8988T (cell line): ENCODE results near the gene ADARB2.
"Not testable (repeated sequence)": the region's sequence is repeated elsewhere in the genome, so short reads cannot be mapped to it uniquely, and the experiment has no call there.

Source experiments
- DNase-seq: peaks from one replicate; pipeline ENCODE4 v3.0.0; 2011

The ADARB2 gene

DNA sequence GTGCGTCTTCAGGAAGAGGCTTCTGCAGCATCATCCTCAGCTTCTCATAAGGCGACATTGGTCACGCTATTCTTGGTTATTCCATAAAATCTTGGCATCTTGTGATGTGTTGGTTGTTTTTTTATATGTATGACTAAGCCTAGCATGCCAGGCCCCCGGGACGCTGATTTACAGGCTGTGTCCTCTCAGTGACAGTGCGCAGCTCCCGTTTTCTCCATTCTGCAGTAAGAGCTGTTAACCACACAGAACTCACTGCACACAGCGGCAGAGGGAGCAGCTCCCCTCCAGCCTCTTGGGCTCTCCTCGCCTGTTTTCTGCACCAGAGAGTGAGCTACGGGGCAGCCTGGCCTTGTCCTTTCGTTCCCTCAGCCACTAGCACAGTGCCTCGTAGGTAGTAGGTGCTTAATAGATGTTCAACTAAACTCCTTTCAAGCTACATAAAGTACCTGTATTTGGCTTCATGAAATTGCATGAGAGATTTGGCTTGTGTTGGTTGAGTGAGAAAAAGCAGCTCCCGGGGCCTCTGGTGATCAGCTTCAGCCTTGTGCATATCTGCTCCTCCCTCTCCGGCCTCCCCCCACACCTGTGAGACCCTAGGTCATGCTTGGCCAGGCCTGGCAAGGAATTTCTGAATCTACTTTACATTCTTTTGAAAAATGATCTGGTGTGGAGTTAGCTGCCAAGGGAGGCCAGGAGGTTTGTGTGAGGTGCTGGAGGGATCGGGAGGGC is 564.9 kb downstream of the ADARB2 start:
- no peak for DNase-seq

DNA sequence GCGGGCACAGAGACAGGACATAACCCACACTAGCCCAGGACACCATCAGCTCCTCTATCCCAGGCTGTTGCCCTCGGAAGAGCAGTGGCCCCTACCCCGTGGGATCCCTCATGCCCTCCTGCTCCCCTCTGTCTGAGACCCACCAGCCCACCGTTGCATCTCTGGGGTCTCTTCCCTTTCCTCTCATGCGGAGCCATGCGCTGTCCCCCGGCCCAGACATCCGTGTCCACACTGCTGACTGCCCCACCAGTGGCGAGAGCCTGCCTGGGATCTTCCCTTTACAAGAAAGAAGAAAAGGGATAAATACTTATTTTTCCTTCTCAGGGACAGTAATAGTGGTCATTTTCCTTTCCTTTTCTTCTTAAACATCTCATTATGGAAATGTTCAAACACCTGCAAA is 565.7 kb downstream of the ADARB2 start:
- DNase-seq, result no peak

DNA sequence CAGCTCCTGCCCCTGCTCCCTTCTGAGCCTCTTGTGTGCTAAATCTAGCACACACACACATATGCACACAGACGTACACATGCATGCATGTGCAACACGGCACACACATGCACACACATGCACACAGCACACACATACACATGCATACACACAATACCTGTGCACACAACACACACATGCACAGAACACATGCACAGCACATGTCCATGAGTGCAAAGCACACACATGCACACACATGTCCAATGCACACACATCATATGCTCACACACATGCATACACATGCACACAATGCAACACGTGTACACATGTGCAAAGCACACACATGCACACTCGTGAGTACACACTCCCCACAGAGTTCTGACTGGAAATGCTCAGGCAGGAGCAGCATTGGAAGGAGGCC is 566.1 kb downstream of the ADARB2 start:
- DNase-seq, result no peak

DNA sequence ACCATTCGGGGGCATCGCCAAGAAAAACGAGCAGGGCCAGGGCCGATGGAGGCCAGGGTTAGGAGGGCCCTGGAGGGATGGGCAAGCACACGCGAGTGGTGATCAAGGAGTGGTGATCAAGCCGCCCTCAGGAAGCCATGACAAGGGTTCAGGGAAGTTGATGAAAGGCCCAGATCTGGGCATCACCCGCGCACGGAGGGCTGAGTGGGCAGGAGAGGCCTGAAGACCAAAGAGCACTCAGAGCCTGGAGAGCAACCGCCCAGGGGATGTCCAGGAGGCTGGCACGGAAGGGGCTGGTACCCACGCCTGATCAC is 566.5 kb downstream of the ADARB2 start:
- no peak for DNase-seq

DNA sequence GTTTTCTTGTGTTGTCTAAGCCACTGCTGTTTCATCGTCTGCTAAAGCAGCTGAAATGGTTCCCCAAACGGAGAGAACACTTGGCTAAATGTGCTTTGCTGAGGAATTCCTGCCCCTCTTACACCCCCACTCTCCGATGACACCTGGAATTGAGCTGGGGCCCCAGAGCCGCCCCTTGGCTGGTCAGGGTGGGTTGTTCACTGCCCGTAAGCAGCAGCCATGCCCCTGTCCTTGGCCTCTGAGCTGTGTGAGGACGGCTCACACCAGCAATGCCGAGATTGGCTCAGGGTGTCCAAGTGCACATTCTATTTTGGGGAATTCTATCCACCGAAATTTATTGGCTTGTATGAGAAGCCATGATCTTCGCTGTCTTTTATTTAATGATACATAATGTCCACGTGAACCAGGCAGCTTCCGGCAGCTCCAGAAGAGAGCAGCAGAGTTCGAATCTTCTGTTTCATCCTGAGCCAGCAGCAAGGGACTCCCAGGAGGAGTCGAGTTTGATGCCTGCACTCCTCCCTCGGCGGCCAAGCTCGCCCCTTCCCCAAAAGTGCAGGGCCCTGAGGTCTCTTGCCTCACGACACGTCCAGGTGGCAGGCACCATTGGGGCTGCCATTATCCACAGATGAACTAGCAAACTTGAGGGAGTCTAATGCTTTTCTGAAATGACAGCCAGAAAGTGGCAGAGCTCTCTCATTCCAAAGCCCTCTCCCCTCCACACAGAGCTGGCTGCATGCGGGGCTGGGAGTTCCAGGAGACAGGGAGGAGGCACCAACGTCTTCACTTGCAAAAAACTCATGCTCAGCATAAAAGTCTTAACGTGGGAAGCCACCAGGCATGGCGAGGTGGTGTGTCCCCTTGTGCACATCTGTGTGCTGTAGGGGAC is 567.1 kb downstream of the ADARB2 start:
- DNase-seq, result no peak

DNA sequence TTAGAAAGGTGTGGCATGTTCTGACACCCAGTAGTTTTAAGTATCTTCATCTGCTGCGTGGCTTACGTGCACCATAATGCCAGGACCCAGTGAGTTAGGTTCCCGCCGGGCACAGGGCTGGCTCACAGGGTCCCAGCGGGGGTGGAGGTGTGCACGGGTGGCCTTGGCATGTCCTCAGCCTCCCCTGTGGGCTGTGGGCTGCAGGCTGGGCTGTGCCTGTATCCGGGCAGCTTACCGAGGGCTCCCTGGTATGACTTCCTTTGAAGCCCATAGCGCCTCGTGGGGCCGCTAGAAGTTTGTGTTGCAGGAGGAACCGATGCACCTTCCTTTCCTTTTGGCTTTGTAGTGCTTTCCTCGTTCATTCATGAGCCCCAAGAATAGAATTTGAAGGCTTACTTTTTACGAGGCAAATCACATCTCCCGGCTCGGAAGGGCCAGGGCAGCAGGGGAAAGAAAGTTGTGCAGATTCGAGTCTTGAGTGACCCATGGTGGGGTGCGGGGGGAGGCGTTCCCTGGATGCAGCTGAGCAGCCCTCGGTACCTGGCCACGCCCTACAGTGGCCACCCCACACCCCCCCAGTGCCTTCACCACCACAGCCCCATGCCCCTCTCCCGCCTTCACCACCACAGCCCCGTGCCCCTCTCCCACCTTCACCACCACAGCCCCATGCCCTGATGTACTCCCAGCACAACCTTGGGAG is 568.0 kb downstream of the ADARB2 start:
- no peak for DNase-seq

DNA sequence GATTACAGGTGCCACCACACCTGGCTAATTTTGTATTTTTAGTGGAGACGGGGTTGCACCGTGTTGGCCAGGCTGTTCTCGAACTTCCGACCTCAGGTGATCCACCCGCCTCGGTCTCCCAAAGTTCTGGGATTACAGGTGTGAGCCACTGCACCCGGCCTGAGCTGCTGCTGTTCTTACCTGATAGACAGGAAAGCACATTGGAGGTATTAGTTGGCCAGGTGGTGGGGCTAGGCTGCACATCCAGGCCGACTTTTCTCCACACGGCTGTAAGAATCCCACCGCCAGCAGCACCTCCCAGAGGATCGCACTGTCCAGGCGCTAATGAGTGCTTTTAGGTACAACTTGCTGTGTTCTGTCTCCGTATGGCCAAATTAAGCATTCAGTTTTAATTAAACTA is 568.6 kb downstream of the ADARB2 start:
- no peak for DNase-seq

DNA sequence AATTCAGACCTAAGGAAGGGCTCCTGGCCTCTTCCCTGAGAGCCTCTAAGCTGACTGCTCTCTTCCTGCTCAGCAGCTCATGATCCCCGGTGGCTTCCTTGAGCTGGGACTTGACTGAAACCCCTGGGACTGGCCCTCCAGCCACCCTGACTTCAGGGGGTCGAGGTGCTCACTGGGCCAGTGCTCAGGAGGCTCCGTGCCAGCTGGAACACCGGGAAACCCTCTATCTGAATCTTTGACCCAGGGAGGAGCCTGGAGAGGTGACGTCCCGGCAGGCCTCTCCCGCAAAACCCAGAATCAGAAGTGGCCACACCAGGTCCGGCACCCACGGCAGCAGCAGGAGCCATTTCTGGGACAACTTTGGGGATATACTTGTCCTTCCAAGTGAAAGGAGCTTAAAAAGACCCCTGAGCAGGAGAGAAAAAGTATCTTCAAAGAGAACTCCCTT is 570.5 kb downstream of the ADARB2 start:
- no peak for DNase-seq

DNA sequence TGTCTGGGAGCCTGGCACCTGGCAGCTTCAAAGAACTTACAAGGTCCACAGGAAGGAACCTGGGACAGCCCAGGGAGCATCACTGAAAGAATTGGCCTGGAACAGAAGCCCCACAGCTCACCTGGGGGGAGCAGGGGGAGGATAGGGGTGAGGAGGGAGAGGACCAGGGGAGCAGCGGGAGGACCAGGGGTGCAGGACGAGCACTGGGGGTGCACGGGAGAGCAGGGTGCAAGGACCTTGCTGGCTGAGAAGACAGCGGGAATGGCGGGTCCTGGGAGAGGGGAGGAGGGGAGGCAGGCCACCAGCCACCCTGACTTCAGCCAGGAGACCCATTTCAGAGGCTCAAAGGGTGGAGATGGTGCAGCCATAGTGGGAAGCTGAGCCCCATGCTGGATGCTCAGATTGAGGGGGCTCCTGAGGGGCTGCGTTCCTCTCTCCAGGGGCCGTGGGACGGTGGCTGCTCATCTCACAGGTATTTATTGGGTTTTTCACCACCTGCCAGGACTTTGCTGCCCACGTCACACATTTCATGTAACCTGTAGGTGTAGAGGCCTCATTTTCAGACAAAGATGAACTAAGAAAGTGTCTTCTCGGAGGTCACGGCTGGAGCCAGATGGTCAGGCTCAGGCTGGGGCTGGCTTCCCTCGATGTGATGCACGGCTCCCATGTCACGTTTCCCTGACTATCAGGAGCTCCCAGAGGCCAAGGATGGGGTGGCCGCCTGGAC is 571.1 kb downstream of the ADARB2 start:
- no peak for DNase-seq

DNA sequence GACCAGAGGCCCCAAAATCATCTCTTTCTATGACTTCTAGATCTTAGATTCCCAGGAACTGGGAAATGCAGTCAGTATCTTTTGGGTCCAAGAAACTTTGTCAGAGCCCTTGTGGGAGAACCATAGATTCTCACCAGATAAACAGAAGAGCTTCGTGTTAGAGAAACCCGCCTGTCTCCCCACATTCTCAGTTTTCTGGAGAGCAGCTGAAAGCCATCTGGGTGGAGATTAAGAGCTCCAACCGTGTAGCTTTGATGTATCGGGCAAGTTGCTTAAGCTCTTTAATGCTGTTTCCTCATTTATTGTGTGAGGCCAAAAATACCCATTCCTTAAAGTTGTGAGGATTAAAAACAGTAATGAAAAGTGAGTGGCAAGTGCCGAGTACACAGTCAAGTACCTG is 573.5 kb downstream of the ADARB2 start:
- no peak for DNase-seq

DNA sequence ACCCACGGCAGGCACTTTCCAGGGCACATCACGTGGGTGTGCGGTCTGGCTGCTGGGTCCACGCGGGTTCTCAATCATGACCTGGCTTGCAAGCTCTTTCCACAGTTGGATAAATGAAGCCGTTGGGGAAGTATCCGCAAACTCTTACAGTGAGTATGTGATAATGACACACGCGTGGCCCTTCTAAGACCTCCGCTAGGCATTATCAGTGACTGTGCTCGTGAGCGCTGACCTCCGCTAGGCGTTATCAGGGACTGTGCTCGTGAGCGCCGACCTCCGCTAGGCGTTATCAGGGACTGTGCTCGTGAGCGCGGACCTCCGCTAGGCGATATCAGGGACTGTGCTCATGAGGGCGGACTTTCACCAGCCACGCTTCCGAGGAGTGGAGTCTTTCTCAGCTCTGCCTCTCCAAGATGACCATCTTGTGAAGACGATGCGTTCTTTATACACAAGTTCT is 574.1 kb downstream of the ADARB2 start:
- no peak for DNase-seq

DNA sequence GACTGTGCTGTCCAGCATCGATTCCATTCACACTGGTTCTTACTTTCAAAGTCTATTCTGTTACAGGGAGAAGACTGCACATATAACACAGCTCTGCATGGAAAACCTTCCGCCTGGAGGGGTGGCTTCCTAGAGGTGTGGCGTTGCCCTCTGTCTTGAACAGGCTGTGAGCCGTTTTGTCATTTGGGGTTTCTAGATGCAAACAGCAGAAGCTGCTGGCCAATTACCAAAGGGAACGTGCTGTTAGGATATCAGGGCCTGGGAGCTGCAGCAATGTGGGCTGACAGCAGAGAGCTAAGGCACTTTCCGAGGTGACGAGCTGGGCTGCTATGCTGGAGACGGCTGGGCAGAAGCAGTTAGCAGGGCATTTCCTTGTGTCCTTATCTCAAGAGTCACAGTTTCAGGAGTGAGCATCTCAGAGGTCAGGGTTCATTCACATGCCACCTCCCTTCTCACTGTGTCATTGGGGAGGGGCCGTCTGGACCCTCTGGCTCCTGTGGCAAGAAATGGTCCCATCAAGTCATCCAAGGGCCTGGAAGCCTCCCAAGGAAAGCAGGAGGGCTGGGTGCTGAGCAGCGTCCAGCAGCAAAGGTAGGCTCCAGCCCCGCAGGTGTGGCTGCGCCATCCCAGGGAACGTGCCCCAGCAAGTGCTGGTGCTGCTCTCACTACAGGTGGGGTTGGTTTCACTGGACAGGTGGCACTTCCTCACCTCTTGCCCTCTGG is 574.7 kb downstream of the ADARB2 start:
- no peak for DNase-seq

DNA sequence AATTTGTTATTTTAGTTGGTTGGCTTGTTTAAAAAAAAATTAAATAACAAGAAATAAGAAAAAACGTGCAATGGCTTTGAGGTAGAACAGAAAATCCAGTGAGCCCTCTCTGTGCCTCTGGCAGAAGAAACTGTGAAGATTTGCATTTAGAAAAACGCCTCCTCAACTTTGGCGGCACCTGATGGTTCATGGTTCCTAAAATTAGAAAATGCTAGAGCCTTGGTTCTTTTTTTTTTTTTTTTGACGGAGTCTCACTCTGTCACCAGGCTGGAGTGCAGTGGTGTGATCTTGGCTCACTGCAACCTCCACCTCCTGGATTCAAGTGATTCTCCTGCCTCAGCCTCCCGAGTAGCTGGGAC is 576.0 kb downstream of the ADARB2 start:
- DNase-seq, result not testable (repeated sequence)

DNA sequence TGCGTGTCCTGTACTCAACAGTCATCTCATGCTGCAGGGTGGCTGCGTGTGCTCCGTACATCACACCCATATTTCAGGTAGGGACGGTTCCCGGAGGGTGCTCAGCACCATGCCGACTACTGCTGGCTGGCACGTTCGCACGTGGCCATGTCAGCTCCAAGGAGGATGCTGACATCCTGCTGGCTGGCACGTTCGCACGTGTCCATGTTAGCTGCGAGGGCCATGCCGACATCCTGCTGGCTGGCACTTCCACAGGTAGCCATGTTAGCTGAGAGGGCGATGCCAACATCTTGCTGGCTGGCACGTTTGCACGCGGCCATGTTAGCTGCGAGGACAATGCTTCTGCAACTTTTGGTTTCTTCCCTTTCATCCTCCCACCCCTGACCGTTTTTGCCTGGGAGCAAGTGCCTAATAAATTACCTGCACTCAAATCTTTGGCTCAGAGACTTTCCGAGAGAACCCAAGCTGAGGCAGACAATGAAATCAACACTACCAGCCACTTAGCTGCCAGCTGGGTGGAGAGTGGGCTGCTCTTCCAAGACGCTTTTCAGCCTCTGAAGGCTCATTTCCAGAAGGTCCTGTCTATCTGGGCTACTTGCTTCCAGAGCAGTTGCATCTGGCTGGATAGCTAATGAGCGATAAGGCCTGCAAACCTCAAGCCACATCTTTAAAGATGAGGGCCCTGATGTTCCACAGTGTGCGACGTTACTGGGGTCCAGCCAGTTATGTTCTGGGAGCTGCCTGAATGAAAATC is 576.6 kb downstream of the ADARB2 start:
- DNase-seq, result no peak

DNA sequence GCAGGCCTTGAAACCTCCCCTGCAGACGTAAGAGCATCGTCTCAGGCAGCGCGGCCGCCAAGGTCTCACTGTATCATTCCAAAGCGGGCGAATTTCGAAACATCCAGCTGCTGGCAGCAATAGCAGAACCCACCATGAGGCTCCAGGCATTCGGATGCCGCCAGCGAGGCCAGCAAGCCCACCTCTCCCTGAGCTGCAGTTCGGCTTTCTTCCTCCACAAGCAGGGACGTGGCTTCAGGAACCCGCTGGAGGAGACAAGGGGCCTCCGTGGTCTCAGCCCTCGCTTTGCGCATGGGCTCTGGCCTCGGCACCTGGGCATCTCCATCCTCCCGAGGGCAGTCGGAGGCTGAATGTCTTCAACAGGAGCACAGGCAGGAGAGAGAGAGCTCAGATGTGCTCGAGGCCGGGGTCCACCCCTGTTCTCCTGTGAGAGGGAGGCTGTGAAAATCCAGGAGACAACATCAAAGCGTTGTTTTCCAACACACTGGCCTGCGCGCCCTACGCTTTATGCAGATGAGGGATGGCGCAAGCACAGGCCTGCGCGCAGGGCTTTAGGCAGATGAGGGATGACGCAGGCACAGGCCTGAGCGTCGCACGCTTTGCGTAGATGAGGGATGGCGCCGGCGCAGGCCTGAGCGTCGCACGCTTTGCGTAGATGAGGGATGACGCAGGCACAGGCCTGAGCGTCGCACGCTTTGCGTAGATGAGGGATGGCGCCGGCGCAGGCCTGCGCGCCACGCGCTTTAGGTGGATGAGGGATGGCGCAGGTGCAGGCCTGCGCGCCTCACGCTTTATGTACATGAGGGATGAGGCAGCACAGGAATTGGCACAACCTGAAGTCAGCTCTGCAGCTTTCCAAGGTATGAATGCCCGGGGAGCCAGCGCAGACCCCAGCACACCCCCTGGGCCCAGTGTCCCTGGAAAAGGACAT is 577.9 kb downstream of the ADARB2 start:
- no peak for DNase-seq

DNA sequence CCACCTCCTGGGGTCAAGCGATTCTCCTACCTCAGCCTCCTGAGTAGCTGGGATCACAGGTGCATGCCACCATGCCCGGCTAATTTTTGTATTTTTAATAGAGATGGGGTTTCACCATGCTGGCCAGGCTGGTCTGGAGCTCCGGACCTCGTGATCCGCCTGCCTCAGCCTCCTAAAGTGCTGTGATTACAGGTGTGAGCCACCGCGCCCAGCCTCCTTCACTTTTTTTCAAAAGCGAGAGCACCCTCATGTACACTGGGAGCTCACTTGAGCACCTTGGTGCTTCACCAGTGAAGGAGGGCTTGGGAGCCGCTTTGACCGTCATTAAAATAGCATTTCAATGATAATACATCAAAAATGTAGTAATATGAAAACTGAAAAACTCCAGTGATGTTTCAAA is 578.8 kb downstream of the ADARB2 start:
- DNase-seq, result not testable (repeated sequence)

DNA sequence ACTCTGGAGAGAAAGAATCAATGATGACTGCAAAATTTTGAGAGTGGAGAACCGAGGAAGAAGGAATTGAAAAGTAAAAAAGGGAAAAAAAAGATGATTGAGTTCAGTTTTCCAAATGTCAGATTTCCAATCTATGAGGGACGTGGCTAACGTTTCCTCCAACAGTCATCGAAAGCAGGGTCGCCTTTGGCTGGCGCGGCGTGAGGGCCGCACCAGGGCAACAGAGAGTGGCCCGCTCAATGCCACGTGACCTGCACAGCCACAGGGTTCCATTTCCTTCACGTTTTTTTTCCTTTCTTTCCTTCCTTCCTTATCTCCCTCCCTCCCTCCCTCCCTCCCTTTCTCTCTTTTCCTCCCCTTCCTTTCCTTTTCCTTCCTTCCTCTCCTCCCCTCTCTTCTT is 579.3 kb downstream of the ADARB2 start:
- DNase-seq, result no peak

DNA sequence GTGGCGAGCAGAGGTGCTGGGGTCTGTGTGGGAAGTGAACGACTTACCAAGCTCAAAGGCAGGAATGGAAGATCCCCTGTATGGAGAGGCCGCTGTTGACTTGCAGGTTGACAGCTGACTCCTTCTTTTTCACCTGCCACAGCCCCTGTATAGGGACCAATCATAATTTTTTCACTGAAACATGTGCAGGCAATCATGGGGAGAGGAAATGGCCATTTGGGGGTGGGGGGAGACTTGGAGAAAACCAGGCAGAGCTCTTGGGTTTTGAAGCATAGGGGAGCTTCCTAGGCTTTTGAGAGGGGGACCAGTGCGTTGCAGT is 579.8 kb downstream of the ADARB2 start:
- DNase-seq, result no peak

DNA sequence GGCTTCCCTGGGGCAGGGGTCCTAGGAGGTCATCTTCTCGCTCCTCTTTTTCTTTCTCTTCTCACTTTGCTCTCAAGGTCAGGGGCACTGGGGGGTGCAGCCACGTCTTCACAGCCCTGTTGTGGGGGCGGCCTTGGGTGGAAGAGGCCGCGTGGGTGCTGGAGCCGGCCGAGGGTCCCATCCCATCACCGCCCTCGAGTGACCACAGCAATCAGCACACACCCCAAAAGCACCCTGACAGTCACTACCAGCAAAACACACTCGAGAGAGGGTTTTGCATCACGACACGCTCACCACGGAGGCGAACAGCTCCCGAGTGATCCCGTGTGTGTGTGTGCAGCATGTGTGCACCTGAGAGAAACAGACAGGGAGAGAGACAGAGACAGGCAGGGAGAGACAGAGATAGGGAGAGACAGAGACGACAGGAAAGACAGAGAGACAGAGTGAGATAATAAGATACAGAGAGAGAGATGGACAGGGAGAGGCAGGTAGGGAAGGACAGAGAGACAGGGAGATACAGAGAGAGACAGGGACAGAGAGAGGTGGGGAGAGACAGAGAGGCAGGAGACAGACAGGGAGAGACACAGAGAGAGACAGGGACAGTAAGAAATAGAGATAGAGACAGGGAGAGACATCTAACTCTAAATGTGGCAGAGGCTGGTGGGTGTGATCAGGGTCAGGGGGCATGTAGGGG is 580.3 kb downstream of the ADARB2 start:
- DNase-seq, result no peak

DNA sequence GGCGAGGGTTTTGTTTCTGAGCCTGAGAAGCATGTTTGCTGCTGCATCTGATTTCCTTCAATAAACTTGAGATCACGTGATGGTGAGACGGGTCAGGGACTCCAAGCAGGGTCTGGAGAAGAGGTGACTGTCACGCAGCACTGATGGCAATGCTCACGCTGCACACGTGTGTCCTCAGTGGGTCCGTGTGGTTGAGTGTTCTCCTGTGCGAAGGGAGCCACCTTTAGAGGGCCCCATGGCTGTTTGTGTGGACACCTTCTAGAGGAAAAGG is 580.8 kb downstream of the ADARB2 start:
- DNase-seq, result no peak
